GM23338 (cell line): ENCODE measurements around the gene MDH1B. TPM values are rescaled to one million over a fixed set of nuclear protein-coding genes. Genes with fewer than 3 reads are reported as not detected.

ENCODE experiments used
- CTCF ChIP-seq, 2 experiments: fragments of 200-600 bp in 1 of 2; sonication (generic) in 1 of 2; conservative IDR thresholded peaks; 2 replicates each; pipeline versions ENCODE4 v1.5.1 to v1.6.1; 2016 to 2017; ENCODE audit warnings: antibody characterized with exemption in 2 of 2, low read depth in 2 of 2, mild to moderate bottlenecking in 2 of 2, moderate library complexity in 1 of 2
- ETS1 ChIP-seq: IDR thresholded peaks from 2 replicates; pipeline ENCODE4 v1.6.1; 2016; ENCODE audit warnings: antibody characterized with exemption
- EZH2 ChIP-seq: fragments of 200-600 bp; sonication (generic); IDR thresholded peaks from one replicate; pipeline ENCODE4 v1.8.0; 2017; ENCODE audit warnings: antibody characterized with exemption, mild to moderate bottlenecking, low read depth; ENCODE audit not compliant: unreplicated experiment
- NANOG ChIP-seq: IDR thresholded peaks from 2 replicates; pipeline ENCODE4 v1.6.1; 2016; ENCODE audit warnings: antibody characterized with exemption, borderline replicate concordance
- POLR2AphosphoS5 ChIP-seq: IDR thresholded peaks from 2 replicates; pipeline ENCODE4 v1.6.1; 2016; ENCODE audit warnings: antibody characterized with exemption, low read depth
- STAT1 ChIP-seq: IDR thresholded peaks from one replicate; pipeline ENCODE4 v1.6.1; 2016; ENCODE audit warnings: antibody characterized with exemption; ENCODE audit not compliant: unreplicated experiment
- ZNF114 ChIP-seq: fragments of 250-450 bp; sonication (Bioruptor Pico); IDR thresholded peaks from 2 replicates; pipeline ENCODE4 v1.5.0; 2020; ENCODE audit warnings: mild to moderate bottlenecking, moderate library complexity
- ZNF462 ChIP-seq: fragments of 250-450 bp; sonication (Bioruptor Pico); IDR thresholded peaks from 2 replicates; pipeline ENCODE4 v1.5.0; 2020; ENCODE audit warnings: mild to moderate bottlenecking, moderate library complexity
- polyA plus RNA-seq: library from polyadenylated mRNA; unstranded; fragments of >200 nt; fragmentation: Nextera tagmentation; extraction: Ambion mirVana; gene quantifications from 2 replicates; pipeline ENCODE4 v1.2.1, GENCODE V29; 2016
- total RNA-seq: library from RNA; depleted of rRNA; stranded (reverse); fragments of >200 nt; shearing (Covaris generic); gene quantifications from 2 replicates; pipeline ENCODE4 v1.2.3, GENCODE V29; 2014

MDH1B gene
- total and polyA plus RNA-seq, 2 experiments from 2014 or later: 1.7 to 1.8 TPM

- TF ChIP-seq ZNF462 (CRISPR knock-in tag): no peak
- no peak for TF ChIP-seq ETS1
- TF ChIP-seq CTCF (conservative IDR thresholded peaks at IDR 0.05; ENCODE audit: low read depth in 2 of 2): no peak
- no peak for TF ChIP-seq NANOG
- TF ChIP-seq EZH2: no peak
- no peak for TF ChIP-seq ZNF114 (CRISPR knock-in tag)
- no peak for TF ChIP-seq POLR2AphosphoS5
- no peak for TF ChIP-seq STAT1
These were observed 68.2 kb downstream of the MDH1B start (continued) for GRCh38 chr2:206696910-206697309.
